Putamen (tissue), 1 donor: ENCODE measurements around the gene UPK1A.

Source experiments
- DNase-seq: peaks from one replicate; pipeline ENCODE4 v3.0.0-alpha.2; 2016; ENCODE audit warnings: low spot score

The UPK1A gene

GRCh38 chr19:35666251-35666913 is at the start of gene UPK1A:
Gene UPK1A (plus strand): TSS chr19:35666517. CDS start chr19:35666813, 296 bp downstream.
- DNase-seq: no peak

GRCh38 chr19:35618857-35619256 is 47.5 kb upstream of the UPK1A start:
- DNase-seq: no peak

- DNase-seq: no peak
Observed at GRCh38 chr19:35619290-35619923, 46.9 kb upstream of the UPK1A start.

- DNase-seq: no peak
Observed at GRCh38 chr19:35620001-35620400, 46.3 kb upstream of the UPK1A start.

GRCh38 chr19:35621708-35622107 is 44.6 kb upstream of the UPK1A start:
- DNase-seq: no peak

- DNase-seq: no peak
Observed at GRCh38 chr19:35622750-35623149, 43.6 kb upstream of the UPK1A start.

- peak; percentile 86 for DNase-seq
Observed at GRCh38 chr19:35623327-35624010, 42.8 kb upstream of the UPK1A start.

GRCh38 chr19:35628264-35628564 is 38.1 kb upstream of the UPK1A start:
- no peak for DNase-seq

- peak; percentile 97 for DNase-seq
Observed at GRCh38 chr19:35628565-35629331, 37.6 kb upstream of the UPK1A start, which contains the start of gene RBM42. Gene RBM42 (plus strand): TSS chr19:35629036. CDS start chr19:35629154, 118 bp downstream.

- DNase-seq: no peak
Observed at GRCh38 chr19:35629332-35629633, 37.0 kb upstream of the UPK1A start.

GRCh38 chr19:35633727-35634440 is 32.4 kb upstream of the UPK1A start:
- no peak for DNase-seq

- DNase-seq: no peak
Observed at GRCh38 chr19:35636651-35637050, 29.7 kb upstream of the UPK1A start.

- DNase-seq: no peak
Observed at GRCh38 chr19:35637165-35637564, 29.2 kb upstream of the UPK1A start.

- no peak for DNase-seq
Observed at GRCh38 chr19:35639321-35639639, 27.0 kb upstream of the UPK1A start.

- no peak for DNase-seq
Observed at GRCh38 chr19:35639863-35640262, 26.5 kb upstream of the UPK1A start.

GRCh38 chr19:35641515-35642151 is 24.7 kb upstream of the UPK1A start, which contains the start of gene ETV2:
Gene ETV2 (plus strand): TSS chr19:35641745. CDS start chr19:35642461, 716 bp downstream.
- no peak for DNase-seq

- no peak for DNase-seq
Observed at GRCh38 chr19:35642312-35642711, 24.0 kb upstream of the UPK1A start.

- DNase-seq: no peak
Observed at GRCh38 chr19:35642798-35643254, 23.5 kb upstream of the UPK1A start.

GRCh38 chr19:35643255-35644205 is 22.8 kb upstream of the UPK1A start:
- DNase-seq: no peak
